ENCODE measurements around the gene BORCS5.

DNA sequence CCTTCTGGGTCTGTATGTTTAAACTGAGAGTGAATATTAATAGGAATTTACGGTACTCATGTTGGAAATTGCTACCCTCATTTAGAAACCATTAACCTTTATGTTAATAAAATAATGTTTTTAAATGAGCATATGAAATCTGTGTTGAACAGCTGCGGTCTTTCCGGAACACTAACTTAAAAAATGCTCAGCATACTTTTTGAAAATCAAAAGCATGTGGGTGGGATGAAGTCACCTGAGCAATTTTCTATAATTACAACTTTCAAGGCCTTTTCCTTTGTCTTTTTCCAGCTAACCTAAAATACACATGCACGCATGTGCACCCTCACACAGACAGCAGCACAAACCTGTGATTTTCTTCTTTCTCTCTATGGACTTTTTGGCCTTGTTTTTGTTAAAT is 39.8 kb downstream of the BORCS5 start:
- TF ChIP-seq, protein P1, sequence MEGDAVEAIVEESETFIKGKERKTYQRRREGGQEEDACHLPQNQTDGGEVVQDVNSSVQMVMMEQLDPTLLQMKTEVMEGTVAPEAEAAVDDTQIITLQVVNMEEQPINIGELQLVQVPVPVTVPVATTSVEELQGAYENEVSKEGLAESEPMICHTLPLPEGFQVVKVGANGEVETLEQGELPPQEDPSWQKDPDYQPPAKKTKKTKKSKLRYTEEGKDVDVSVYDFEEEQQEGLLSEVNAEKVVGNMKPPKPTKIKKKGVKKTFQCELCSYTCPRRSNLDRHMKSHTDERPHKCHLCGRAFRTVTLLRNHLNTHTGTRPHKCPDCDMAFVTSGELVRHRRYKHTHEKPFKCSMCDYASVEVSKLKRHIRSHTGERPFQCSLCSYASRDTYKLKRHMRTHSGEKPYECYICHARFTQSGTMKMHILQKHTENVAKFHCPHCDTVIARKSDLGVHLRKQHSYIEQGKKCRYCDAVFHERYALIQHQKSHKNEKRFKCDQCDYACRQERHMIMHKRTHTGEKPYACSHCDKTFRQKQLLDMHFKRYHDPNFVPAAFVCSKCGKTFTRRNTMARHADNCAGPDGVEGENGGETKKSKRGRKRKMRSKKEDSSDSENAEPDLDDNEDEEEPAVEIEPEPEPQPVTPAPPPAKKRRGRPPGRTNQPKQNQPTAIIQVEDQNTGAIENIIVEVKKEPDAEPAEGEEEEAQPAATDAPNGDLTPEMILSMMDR (IDR thresholded peaks at IDR 0.05) = no peak
- no peak for TF ChIP-seq POLR2A (IDR thresholded peaks at IDR 0.05)
